ENCODE measurements around the gene SOS2.

DNA sequence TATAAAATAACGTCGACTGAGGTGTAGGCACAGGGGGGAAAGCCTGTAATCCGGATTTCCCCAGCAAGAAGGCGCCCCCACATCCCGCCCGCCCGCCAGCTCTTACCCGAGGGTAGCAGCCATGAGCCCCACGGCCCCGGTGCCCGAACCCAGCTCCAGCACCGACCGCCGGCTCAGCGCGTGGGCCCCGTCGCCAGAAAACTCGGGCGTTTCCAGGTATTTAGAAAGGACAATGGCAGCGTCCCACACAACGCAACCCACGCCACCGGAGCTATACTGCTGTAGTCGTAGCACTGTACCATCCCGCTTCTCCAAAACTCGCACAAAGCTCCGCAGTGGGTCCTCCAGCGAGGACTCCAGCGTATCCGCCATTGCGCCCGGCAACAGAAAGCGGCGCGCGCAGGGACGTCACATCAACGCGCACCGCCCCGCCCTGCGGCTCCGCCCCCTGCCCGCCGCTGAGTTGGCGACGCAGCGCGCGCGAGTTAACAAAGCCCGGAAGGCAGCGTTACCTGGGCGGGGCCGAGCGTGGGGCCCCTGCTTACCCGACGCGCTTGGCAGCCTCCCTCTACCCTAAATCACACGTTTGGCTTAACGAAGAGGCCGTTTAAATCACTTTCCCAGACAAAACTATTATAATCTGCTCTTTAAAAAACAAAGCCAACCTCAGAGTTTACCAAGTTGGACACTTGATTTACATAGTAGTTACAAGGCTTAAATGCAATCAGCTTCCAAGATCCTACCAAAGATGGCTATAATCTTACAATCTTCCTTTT lies 115.0 kb downstream of the SOS2 start, which contains the start of gene VCPKMT:
- TF ChIP-seq, protein P1, sequence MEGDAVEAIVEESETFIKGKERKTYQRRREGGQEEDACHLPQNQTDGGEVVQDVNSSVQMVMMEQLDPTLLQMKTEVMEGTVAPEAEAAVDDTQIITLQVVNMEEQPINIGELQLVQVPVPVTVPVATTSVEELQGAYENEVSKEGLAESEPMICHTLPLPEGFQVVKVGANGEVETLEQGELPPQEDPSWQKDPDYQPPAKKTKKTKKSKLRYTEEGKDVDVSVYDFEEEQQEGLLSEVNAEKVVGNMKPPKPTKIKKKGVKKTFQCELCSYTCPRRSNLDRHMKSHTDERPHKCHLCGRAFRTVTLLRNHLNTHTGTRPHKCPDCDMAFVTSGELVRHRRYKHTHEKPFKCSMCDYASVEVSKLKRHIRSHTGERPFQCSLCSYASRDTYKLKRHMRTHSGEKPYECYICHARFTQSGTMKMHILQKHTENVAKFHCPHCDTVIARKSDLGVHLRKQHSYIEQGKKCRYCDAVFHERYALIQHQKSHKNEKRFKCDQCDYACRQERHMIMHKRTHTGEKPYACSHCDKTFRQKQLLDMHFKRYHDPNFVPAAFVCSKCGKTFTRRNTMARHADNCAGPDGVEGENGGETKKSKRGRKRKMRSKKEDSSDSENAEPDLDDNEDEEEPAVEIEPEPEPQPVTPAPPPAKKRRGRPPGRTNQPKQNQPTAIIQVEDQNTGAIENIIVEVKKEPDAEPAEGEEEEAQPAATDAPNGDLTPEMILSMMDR (IDR thresholded peaks at IDR 0.05 in 8 of 11, conservative IDR thresholded peaks at IDR 0.05 in 3 of 11): peak in 7 of 11 experiments; percentile 16 to 48 (median 26)
- TF ChIP-seq POLR2A (IDR thresholded peaks at IDR 0.05) (peak in 2 of 3 donors; percentile 83 to 95), POLR2AphosphoS5 (IDR thresholded peaks at IDR 0.05) (peak; percentile 98 to 99 (median 99))

Data from spleen (tissue), 7 donors.